Smooth muscle cell (in vitro differentiated cells): ENCODE results near the gene FAM76A. TPM values are rescaled to one million over a fixed set of nuclear protein-coding genes. Genes with fewer than 3 reads are reported as not detected.

Source experiments
- DNase-seq: peaks from one replicate; lab custom pipeline; 2025; ENCODE audit not compliant: unreplicated experiment; lab: John Stamatoyannopoulos, UW
- H2AFZ ChIP-seq: fragments of 200-600 bp; sonication (generic); 2 replicates; pipeline ENCODE4 v1.6.0; 2016; ENCODE audit warnings: antibody characterized with exemption, low read depth, mild to moderate bottlenecking
- H3F3A ChIP-seq: fragments of 200-600 bp; sonication (generic); 2 replicates; pipeline ENCODE4 v1.6.0; 2017; ENCODE audit warnings: antibody characterized with exemption, low read depth
- H3K27ac ChIP-seq: fragments of 200-600 bp; sonication (generic); 2 replicates; pipeline ENCODE4 v1.5.1; 2016; ENCODE audit warnings: low read depth, mild to moderate bottlenecking
- H3K27me3 ChIP-seq: fragments of 200-600 bp; sonication (generic); 2 replicates; pipeline ENCODE4 v1.6.1; 2016; ENCODE audit warnings: low read depth, mild to moderate bottlenecking
- H3K36me3 ChIP-seq: fragments of 200-600 bp; sonication (generic); 2 replicates; pipeline ENCODE4 v1.5.1; 2016; ENCODE audit warnings: low read depth
- H3K4me1 ChIP-seq: fragments of 200-600 bp; sonication (generic); 2 replicates; pipeline ENCODE4 v1.5.1; 2016; ENCODE audit warnings: low read depth
- H3K4me2 ChIP-seq: fragments of 200-600 bp; sonication (generic); 2 replicates; pipeline ENCODE4 v1.6.0; 2016; ENCODE audit warnings: mild to moderate bottlenecking
- H3K4me3 ChIP-seq: fragments of 200-600 bp; sonication (generic); 2 replicates; pipeline ENCODE4 v1.5.1; 2016; ENCODE audit warnings: mild to moderate bottlenecking
- H3K79me2 ChIP-seq: fragments of 200-600 bp; sonication (generic); 2 replicates; pipeline ENCODE4 v1.6.0; 2016; ENCODE audit warnings: low read depth, mild to moderate bottlenecking
- H3K9ac ChIP-seq: fragments of 200-600 bp; sonication (generic); 2 replicates; pipeline ENCODE4 v1.6.0; 2016; ENCODE audit warnings: low read depth
- H3K9me3 ChIP-seq: fragments of 200-600 bp; sonication (generic); replicated peaks from 2 replicates; pipeline ENCODE4 v1.5.1; 2016; ENCODE audit warnings: low read depth
- H4K20me1 ChIP-seq: fragments of 200-600 bp; sonication (generic); 2 replicates; pipeline ENCODE4 v1.6.0; 2016; ENCODE audit warnings: low read depth
- WGBS: methylation state at CpG from one replicate; pipeline ENCODE4 v1.1.7; 2016; ENCODE audit warnings: low lambda C conversion rate; 5-methylcytosine and 5-hydroxymethylcytosine counted together
- polyA plus RNA-seq: library from polyadenylated mRNA; unstranded; fragments of >200 nt; fragmentation: Nextera tagmentation; extraction: Ambion mirVana; gene quantifications from 2 replicates; pipeline ENCODE4 v1.2.1, GENCODE V29; 2016
- total RNA-seq: library from RNA; depleted of rRNA; stranded (reverse); fragments of >200 nt; gene quantifications from 2 replicates; pipeline ENCODE4 v1.2.3, GENCODE V29; 2014
- TF ChIP-seq, protein P1 (sequence below): fragments of 200-600 bp; sonication (generic); IDR thresholded peaks from 2 replicates; pipeline ENCODE4 v1.5.1; 2017; ENCODE audit warnings: borderline replicate concordance, mild to moderate bottlenecking, antibody characterized with exemption; ENCODE audit not compliant: insufficient read depth, poor library complexity, severe bottlenecking

The FAM76A gene
- total and polyA plus RNA-seq, 2 experiments from 2014 or later, result 3.1 to 9.0 TPM

DNA sequence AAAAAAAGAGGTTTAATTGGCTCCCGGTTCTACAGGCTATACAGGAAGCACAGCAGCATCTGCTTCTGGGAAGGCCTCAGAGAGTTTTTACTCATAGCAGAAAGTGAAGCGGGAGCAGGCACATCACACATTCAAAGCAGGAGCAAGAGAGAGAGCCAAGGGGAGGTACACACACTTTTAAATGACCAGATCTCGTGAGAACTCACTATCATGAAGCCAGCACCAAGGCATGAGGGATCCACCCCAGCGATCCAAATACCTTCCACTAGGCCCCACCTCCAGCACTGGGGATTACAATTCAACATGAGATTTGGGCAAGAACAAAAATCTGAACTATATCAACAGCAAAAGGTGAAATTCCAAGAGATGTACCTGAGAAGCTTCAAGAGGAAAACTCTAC lies 20.8 kb upstream of the FAM76A start:
- H3K27ac ChIP-seq, result no peak overlapping the region

DNA sequence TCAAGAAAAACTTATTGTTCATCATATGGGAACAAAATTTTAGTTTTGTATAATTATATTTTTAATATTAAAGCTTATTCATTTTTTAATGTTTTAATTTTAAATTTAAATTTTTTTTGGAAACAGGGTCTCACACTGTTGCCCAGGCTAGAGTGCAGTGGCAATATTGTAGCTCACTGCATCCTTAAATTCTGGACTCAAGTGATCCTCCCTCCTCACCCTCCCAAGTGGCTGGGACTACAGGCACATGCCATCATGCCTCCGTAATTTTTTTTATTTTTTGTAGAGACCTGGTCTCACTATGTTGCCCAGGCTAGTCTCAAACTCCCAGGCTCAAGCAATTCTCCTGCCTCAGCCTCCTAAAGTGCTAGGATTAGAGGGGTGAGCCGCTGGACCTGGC lies 20.2 kb upstream of the FAM76A start:
- H3F3A ChIP-seq, result no peaks in the 10 kb centered on the region
- no peaks in the 10 kb centered on the region for H3K9me3 ChIP-seq
- no peak overlapping the region for H3K4me2 ChIP-seq
- no peak overlapping the region for H3K4me3 ChIP-seq
- no peak for DNase-seq
- no peaks in the 10 kb centered on the region for H3K79me2 ChIP-seq
- H3K9ac ChIP-seq, result no peak overlapping the region
- no peaks in the 10 kb centered on the region for H4K20me1 ChIP-seq
- 81% methylated on average over 2 of the region's 2 CpGs for WGBS
- H3K27me3 ChIP-seq, result no peaks in the 10 kb centered on the region
- no peaks in the 10 kb centered on the region for H3K36me3 ChIP-seq
- H2AFZ ChIP-seq, result no peak overlapping the region
- H3K4me1 ChIP-seq, result no peaks in the 10 kb centered on the region
- H3K27ac ChIP-seq, result no peak overlapping the region
- TF ChIP-seq, protein P1, sequence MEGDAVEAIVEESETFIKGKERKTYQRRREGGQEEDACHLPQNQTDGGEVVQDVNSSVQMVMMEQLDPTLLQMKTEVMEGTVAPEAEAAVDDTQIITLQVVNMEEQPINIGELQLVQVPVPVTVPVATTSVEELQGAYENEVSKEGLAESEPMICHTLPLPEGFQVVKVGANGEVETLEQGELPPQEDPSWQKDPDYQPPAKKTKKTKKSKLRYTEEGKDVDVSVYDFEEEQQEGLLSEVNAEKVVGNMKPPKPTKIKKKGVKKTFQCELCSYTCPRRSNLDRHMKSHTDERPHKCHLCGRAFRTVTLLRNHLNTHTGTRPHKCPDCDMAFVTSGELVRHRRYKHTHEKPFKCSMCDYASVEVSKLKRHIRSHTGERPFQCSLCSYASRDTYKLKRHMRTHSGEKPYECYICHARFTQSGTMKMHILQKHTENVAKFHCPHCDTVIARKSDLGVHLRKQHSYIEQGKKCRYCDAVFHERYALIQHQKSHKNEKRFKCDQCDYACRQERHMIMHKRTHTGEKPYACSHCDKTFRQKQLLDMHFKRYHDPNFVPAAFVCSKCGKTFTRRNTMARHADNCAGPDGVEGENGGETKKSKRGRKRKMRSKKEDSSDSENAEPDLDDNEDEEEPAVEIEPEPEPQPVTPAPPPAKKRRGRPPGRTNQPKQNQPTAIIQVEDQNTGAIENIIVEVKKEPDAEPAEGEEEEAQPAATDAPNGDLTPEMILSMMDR, result no peak

More for the DNA sequence above, 20.8 kb upstream of the FAM76A start:
- no peaks in the 10 kb centered on the region for H3K27me3 ChIP-seq
- no peaks in the 10 kb centered on the region for H4K20me1 ChIP-seq
- no peaks in the 10 kb centered on the region for H3K79me2 ChIP-seq
- no peaks in the 10 kb centered on the region for H3F3A ChIP-seq
- DNase-seq, result no peak
- H3K9me3 ChIP-seq, result no peaks in the 10 kb centered on the region
- TF ChIP-seq, protein P1, result no peak
- H3K4me1 ChIP-seq, result no peaks in the 10 kb centered on the region
- H3K9ac ChIP-seq, result no peak overlapping the region
- no peaks in the 10 kb centered on the region for H3K36me3 ChIP-seq
- H3K4me2 ChIP-seq, result no peak overlapping the region
- WGBS, result 91% methylated on average over 4 of the region's 4 CpGs
- no peak overlapping the region for H2AFZ ChIP-seq
- no peak overlapping the region for H3K4me3 ChIP-seq

DNA sequence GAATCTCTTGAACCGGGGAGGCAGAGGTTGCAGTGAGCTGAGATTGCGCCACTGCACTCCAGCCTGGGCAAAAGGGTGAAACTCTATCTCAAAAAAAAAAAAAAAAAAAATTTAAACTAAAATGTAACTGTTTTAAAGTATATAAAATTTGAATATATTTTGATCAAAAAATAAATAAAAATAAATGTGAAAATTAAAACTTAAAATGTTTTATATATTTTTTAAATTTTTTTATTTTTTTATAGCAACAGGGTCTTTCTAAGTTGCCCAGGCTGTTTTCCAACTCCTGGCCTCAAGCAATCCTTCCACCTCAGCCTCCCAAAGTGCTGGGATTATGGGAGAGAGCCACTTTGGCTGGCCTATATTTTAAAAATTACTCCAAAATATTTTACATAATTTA lies 15.2 kb upstream of the FAM76A start:
- Histone ChIP-seq H3K4me2 (no peak overlapping the region), H4K20me1 (no peaks in the 10 kb centered on the region), H3K27ac (no peak overlapping the region), H3K4me3 (no peak overlapping the region), H3K9ac (no peak overlapping the region), H3K79me2 (no peaks in the 10 kb centered on the region), H3F3A (no peaks in the 10 kb centered on the region), H3K4me1 (no peaks in the 10 kb centered on the region), H3K27me3 (no peaks in the 10 kb centered on the region), H3K36me3 (no peaks in the 10 kb centered on the region), H3K9me3 (no peaks in the 10 kb centered on the region), H2AFZ (no peak overlapping the region)
- WGBS, result 97% methylated on average over 2 of the region's 2 CpGs
- no peak for DNase-seq
- TF ChIP-seq, protein P1, result no peak

GRCh38 chr1:27713139-27713725 lies 12.5 kb upstream of the FAM76A start:
- H3F3A ChIP-seq, result no peaks in the 10 kb centered on the region
- no peak overlapping the region for H3K9ac ChIP-seq
- DNase-seq, result no peak
- H3K4me1 ChIP-seq, result no peaks in the 10 kb centered on the region
- H3K79me2 ChIP-seq, result no peaks in the 10 kb centered on the region
- H3K36me3 ChIP-seq, result no peaks in the 10 kb centered on the region
- H2AFZ ChIP-seq, result no peak overlapping the region
- TF ChIP-seq, protein P1, result no peak
- H4K20me1 ChIP-seq, result no peaks in the 10 kb centered on the region
- H3K27me3 ChIP-seq, result no peaks in the 10 kb centered on the region
- no peak overlapping the region for H3K4me3 ChIP-seq
- no peaks in the 10 kb centered on the region for H3K9me3 ChIP-seq
- 77% methylated on average over 3 of the region's 3 CpGs for WGBS
- no peak overlapping the region for H3K27ac ChIP-seq
- no peak overlapping the region for H3K4me2 ChIP-seq
